ENCODE results near the gene FAM168A. TPM values are rescaled to one million over a fixed set of nuclear protein-coding genes. Genes with fewer than 3 reads are reported as not detected.
"Not testable (repeated sequence)": the region's sequence is repeated elsewhere in the genome, so short reads cannot be mapped to it uniquely, and the experiment has no call there.

Gene FAM168A
- total and polyA plus RNA-seq, 4 donors, result 4.8 to 14.6 (median 9.1) TPM

DNA sequence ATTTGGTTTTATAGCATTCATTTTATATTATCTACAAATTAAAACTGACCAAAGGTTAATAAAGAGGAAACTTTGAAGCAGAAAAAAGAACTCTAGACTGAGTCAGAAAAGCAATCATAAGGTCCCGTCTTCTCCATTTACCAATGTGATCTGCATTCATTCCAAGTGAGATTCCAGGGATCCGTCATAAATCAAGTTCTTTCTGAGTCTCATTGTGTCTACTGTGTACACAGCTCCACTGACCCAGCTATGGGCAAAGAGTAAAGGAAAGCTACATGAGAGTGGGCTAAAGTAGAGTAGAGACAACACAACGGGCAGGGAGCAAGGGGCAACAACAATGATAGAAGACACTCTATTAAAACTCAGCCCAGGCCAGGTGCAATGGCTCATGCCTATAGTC, 15.3 kb downstream of the FAM168A start:
- no peak overlapping the region for H3K27ac ChIP-seq (ENCODE audit: low read depth in 1 of 2, low read length in 2 of 2)
- H3K9ac ChIP-seq (ENCODE audit: low read depth in 1 of 2, low read length in 2 of 2), result no peak overlapping the region
- no peak for TF ChIP-seq JUND (IDR thresholded peaks at IDR 0.05)
- TF ChIP-seq EGR1 (IDR thresholded peaks at IDR 0.05; ENCODE audit: low read depth in 2 of 2), result no peak
- TF ChIP-seq FOXA1 (IDR thresholded peaks at IDR 0.05), result no peak
- no peaks in the 10 kb centered on the region for H3K27me3 ChIP-seq (ENCODE audit: control insufficient read depth in 4 of 4, insufficient read depth in 4 of 4, low read length in 3 of 4)
- no peak for DNase-seq (ENCODE audit: low spot score)
- H3K4me3 ChIP-seq (ENCODE audit: low read depth in 1 of 3, low read length in 3 of 3), result no peak overlapping the region
- H3K4me1 ChIP-seq (ENCODE audit: control insufficient read depth in 4 of 4, insufficient read depth in 4 of 4, low read length in 3 of 4), result peaks cover 1 to 6% (median 3%) of the 10 kb centered on the region in 4 donors
- WGBS, result 94% methylated on average over 3 of the region's 3 CpGs
- no peaks in the 10 kb centered on the region for H3K9me3 ChIP-seq (ENCODE audit: control insufficient read depth in 4 of 4, low read length in 3 of 4)
- peaks cover 0 to 3% (median 0%) of the 10 kb centered on the region in 4 donors for H3K36me3 ChIP-seq (ENCODE audit: control insufficient read depth in 4 of 4, insufficient read depth in 3 of 4, low read depth in 1 of 4, low read length in 3 of 4)

DNA sequence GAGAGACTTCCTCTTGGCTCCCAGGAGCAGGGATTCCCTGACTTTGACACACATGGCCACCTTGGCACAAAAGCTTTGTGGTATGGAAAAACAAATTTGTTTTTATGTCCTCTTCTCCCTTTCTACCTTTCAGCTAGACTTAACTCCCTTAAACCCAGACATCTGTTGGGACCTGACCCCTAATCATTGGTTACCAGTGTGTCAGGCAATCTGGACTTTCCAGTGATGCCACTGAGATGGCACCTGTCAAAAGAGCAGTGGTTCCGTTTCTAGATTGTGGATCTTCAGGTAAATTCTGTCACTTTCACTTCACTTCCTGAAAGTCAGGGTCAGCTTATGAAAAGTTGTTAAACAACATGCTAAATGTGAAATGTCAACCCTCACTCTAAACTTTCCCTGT, 17.2 kb downstream of the FAM168A start:
- WGBS, result 88% methylated on average over 1 of the region's 1 CpG
- H3K27me3 ChIP-seq (ENCODE audit: control insufficient read depth in 4 of 4, insufficient read depth in 4 of 4, low read length in 3 of 4); H3K27ac ChIP-seq (ENCODE audit: low read depth in 1 of 2, low read length in 2 of 2); H3K9ac ChIP-seq (ENCODE audit: low read depth in 1 of 2, low read length in 2 of 2); H3K9me3 ChIP-seq (ENCODE audit: control insufficient read depth in 4 of 4, low read length in 3 of 4); H3K4me1 ChIP-seq (ENCODE audit: control insufficient read depth in 4 of 4, insufficient read depth in 4 of 4, low read length in 3 of 4); H3K4me3 ChIP-seq (ENCODE audit: low read depth in 1 of 3, low read length in 3 of 3); DNase-seq (ENCODE audit: low spot score); H3K36me3 ChIP-seq (ENCODE audit: control insufficient read depth in 4 of 4, insufficient read depth in 3 of 4, low read depth in 1 of 4, low read length in 3 of 4): not testable (repeated sequence)

GRCh38 chr11:73579641-73580434, 18.1 kb downstream of the FAM168A start:
- DNase-seq (ENCODE audit: low spot score), result no peak

GRCh38 chr11:73578592-73579185, 19.2 kb downstream of the FAM168A start:
- Histone ChIP-seq H3K4me3 (ENCODE audit: low read depth in 1 of 3, low read length in 3 of 3) (no peak overlapping the region), H3K27me3 (ENCODE audit: control insufficient read depth in 4 of 4, insufficient read depth in 4 of 4, low read length in 3 of 4) (no peaks in the 10 kb centered on the region), H3K9ac (ENCODE audit: low read depth in 1 of 2, low read length in 2 of 2) (no peak overlapping the region), H3K4me1 (ENCODE audit: control insufficient read depth in 4 of 4, insufficient read depth in 4 of 4, low read length in 3 of 4) (no peaks in the 10 kb centered on the region), H3K27ac (ENCODE audit: low read depth in 1 of 2, low read length in 2 of 2) (no peak overlapping the region), H3K9me3 (ENCODE audit: control insufficient read depth in 4 of 4, low read length in 3 of 4) (no peaks in the 10 kb centered on the region), H3K36me3 (ENCODE audit: control insufficient read depth in 4 of 4, insufficient read depth in 3 of 4, low read depth in 1 of 4, low read length in 3 of 4) (peaks cover 0 to 3% (median 0%) of the 10 kb centered on the region in 4 donors)
- no peak for DNase-seq (ENCODE audit: low spot score)
- no peak for TF ChIP-seq JUND (IDR thresholded peaks at IDR 0.05)
- 93% methylated on average over 2 of the region's 2 CpGs for WGBS

More at GRCh38 chr11:73579641-73580434, 18.1 kb downstream of the FAM168A start:
- Histone ChIP-seq H3K4me3 (ENCODE audit: low read depth in 1 of 3, low read length in 3 of 3) (no peak overlapping the region), H3K36me3 (ENCODE audit: control insufficient read depth in 4 of 4, insufficient read depth in 3 of 4, low read depth in 1 of 4, low read length in 3 of 4) (peaks cover 0 to 3% (median 0%) of the 10 kb centered on the region in 4 donors), H3K27ac (ENCODE audit: low read depth in 1 of 2, low read length in 2 of 2) (no peak overlapping the region), H3K9ac (ENCODE audit: low read depth in 1 of 2, low read length in 2 of 2) (no peak overlapping the region), H3K4me1 (ENCODE audit: control insufficient read depth in 4 of 4, insufficient read depth in 4 of 4, low read length in 3 of 4) (peaks cover 0 to 1% (median under 1%) of the 10 kb centered on the region in 4 donors), H3K27me3 (ENCODE audit: control insufficient read depth in 4 of 4, insufficient read depth in 4 of 4, low read length in 3 of 4) (no peaks in the 10 kb centered on the region), H3K9me3 (ENCODE audit: control insufficient read depth in 4 of 4, low read length in 3 of 4) (no peaks in the 10 kb centered on the region)
- WGBS, result 97% methylated on average over 8 of the region's 8 CpGs
- no peak for TF ChIP-seq NR2F2 (IDR thresholded peaks at IDR 0.05)
- TF ChIP-seq, protein P1, sequence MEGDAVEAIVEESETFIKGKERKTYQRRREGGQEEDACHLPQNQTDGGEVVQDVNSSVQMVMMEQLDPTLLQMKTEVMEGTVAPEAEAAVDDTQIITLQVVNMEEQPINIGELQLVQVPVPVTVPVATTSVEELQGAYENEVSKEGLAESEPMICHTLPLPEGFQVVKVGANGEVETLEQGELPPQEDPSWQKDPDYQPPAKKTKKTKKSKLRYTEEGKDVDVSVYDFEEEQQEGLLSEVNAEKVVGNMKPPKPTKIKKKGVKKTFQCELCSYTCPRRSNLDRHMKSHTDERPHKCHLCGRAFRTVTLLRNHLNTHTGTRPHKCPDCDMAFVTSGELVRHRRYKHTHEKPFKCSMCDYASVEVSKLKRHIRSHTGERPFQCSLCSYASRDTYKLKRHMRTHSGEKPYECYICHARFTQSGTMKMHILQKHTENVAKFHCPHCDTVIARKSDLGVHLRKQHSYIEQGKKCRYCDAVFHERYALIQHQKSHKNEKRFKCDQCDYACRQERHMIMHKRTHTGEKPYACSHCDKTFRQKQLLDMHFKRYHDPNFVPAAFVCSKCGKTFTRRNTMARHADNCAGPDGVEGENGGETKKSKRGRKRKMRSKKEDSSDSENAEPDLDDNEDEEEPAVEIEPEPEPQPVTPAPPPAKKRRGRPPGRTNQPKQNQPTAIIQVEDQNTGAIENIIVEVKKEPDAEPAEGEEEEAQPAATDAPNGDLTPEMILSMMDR (IDR thresholded peaks at IDR 0.05; ENCODE audit: low read depth, low read length, missing input control), result no peak
- TF ChIP-seq TAF1 (conservative IDR thresholded peaks at IDR 0.05), result no peak
- TF ChIP-seq FOXA2 (IDR thresholded peaks at IDR 0.05), result no peak

All from liver (tissue), 9 donors.